Activated CD8-positive, alpha-beta memory T cell treated with anti-CD3 and anti-CD28 coated beads, Interleukin-2, amount 50 U/mL, for 1 hour (primary cell): ENCODE measurements around the gene EXOC6B.

Experiments used
- DNase-seq: peaks from one replicate; pipeline ENCODE4 v3.0.0-alpha.2; 2020; ENCODE audit errors: extremely low read depth

EXOC6B gene

GRCh38 chr2:72166279-72166678 lies 659.6 kb downstream of the EXOC6B start:
- DNase-seq = no peak

- no peak for DNase-seq
Observed at GRCh38 chr2:72165792-72166191, 660.0 kb downstream of the EXOC6B start.

- DNase-seq = no peak
Observed at GRCh38 chr2:72162574-72162973, 663.3 kb downstream of the EXOC6B start.

- no peak for DNase-seq
Observed at GRCh38 chr2:72159211-72159993, 666.4 kb downstream of the EXOC6B start.

- no peak for DNase-seq
Observed at GRCh38 chr2:72157871-72158771, 667.7 kb downstream of the EXOC6B start.

GRCh38 chr2:72156872-72157271 lies 669.0 kb downstream of the EXOC6B start:
- no peak for DNase-seq

- DNase-seq = no peak
Observed at GRCh38 chr2:72155737-72156136, 670.1 kb downstream of the EXOC6B start.

- DNase-seq = no peak
Observed at GRCh38 chr2:72155151-72155550, 670.7 kb downstream of the EXOC6B start.

GRCh38 chr2:72154386-72154975 lies 671.4 kb downstream of the EXOC6B start:
- DNase-seq = no peak

GRCh38 chr2:72153924-72154323 lies 671.9 kb downstream of the EXOC6B start:
- DNase-seq = no peak

- no peak for DNase-seq
Observed at GRCh38 chr2:72153026-72153791, 672.6 kb downstream of the EXOC6B start.

GRCh38 chr2:72150861-72151356 lies 674.9 kb downstream of the EXOC6B start:
- no peak for DNase-seq

- no peak for DNase-seq
Observed at GRCh38 chr2:72150157-72150860, 675.5 kb downstream of the EXOC6B start.

GRCh38 chr2:72149556-72150156 lies 676.2 kb downstream of the EXOC6B start:
- no peak for DNase-seq

- no peak for DNase-seq
Observed at GRCh38 chr2:72148837-72149555, 676.8 kb downstream of the EXOC6B start.

- no peak for DNase-seq
Observed at GRCh38 chr2:72148003-72148836, 677.6 kb downstream of the EXOC6B start.

GRCh38 chr2:72147303-72147971 lies 678.4 kb downstream of the EXOC6B start, which contains the start of gene CYP26B1:
Gene CYP26B1, minus strand, starts transcription at chr2:72147862. Its CDS starts 28 bp downstream, at chr2:72147834.
- no peak for DNase-seq
